GM06990 (cell line): ENCODE data around the gene RTP4.
A peak's percentile ranks its signal among the peaks of the same experiment; 100 is the strongest.

Experiments used
- DNase-seq: peaks from one replicate; pipeline ENCODE4 v3.0.0-alpha.2; 2011; ENCODE audit not compliant: insufficient read length; ENCODE audit errors: extremely low read depth
- H3K27me3 ChIP-seq: replicated peaks from 2 replicates; pipeline ENCODE4 v1.6.0; 2011; ENCODE audit warnings: low read length; ENCODE audit not compliant: control insufficient read depth, insufficient read depth
- H3K36me3 ChIP-seq: 2 replicates; pipeline ENCODE4 v1.5.1; 2011; ENCODE audit warnings: low read length; ENCODE audit not compliant: control insufficient read depth, insufficient read depth
- H3K4me3 ChIP-seq: replicated peaks from 2 replicates; pipeline ENCODE4 v1.5.1; 2011; ENCODE audit warnings: low read depth, mild to moderate bottlenecking, control low read depth, low read length
- CTCF ChIP-seq: IDR thresholded peaks from 2 replicates; pipeline ENCODE4 v1.5.1; 2011; ENCODE audit warnings: low read length, control low read depth, mild to moderate bottlenecking, inconsistent platforms; ENCODE audit not compliant: insufficient read depth, poor library complexity, severe bottlenecking

The RTP4 gene

GRCh38 chr3:187368251-187369088 lies at the start of gene RTP4:
RTP4 (plus strand) TSS chr3:187368385; CDS start chr3:187368442, 57 bp downstream.
- no peak for TF ChIP-seq CTCF
- Histone ChIP-seq H3K4me3 (peak within 1 kb of the TSS; percentile 77), H3K36me3 (no peaks in the 10 kb centered on the region; the same call in none of the 2 replicates), H3K27me3 (no peaks in the 10 kb centered on the region)
- peak; percentile 65 for DNase-seq

GRCh38 chr3:187318819-187319616 lies 49.2 kb upstream of the RTP4 start:
- DNase-seq, result no peak
- no peaks in the 10 kb centered on the region; the same call in none of the 2 replicates for H3K27me3 ChIP-seq
- peak; percentile 73 for TF ChIP-seq CTCF
- no peaks in the 10 kb centered on the region for H3K36me3 ChIP-seq
- no peak overlapping the region for H3K4me3 ChIP-seq

- peak; percentile 6 for DNase-seq
- Histone ChIP-seq H3K4me3 (no peak overlapping the region), H3K27me3 (no peaks in the 10 kb centered on the region; the same call in 1 of the 2 replicates), H3K36me3 (no peaks in the 10 kb centered on the region)
- TF ChIP-seq CTCF, result peak; percentile 95
Observed at GRCh38 chr3:187319699-187320302, 48.4 kb upstream of the RTP4 start.

- Histone ChIP-seq H3K27me3 (no peaks in the 10 kb centered on the region; the same call in none of the 2 replicates), H3K36me3 (no peaks in the 10 kb centered on the region), H3K4me3 (no peak overlapping the region)
- no peak for DNase-seq
- no peak for TF ChIP-seq CTCF
Observed at GRCh38 chr3:187321766-187322165, 46.4 kb upstream of the RTP4 start.

- Histone ChIP-seq H3K27me3 (no peaks in the 10 kb centered on the region; the same call in none of the 2 replicates), H3K36me3 (no peaks in the 10 kb centered on the region), H3K4me3 (no peak overlapping the region)
- no peak for DNase-seq
- TF ChIP-seq CTCF, result no peak
Observed at GRCh38 chr3:187322291-187322690, 45.9 kb upstream of the RTP4 start.
